GM19035 (cell line): ENCODE results near the gene CEP162.
"Not testable (repeated sequence)": the region's sequence is repeated elsewhere in the genome, so short reads cannot be mapped to it uniquely, and the experiment has no call there.

Source experiments
- ATAC-seq: cut with Tn5 transposase; IDR thresholded peaks from one replicate; pipeline ENCODE4 v1.9.1; 2021; ENCODE audit not compliant: unreplicated experiment

Gene CEP162

GRCh38 chr6:84243240-84243639, 15.8 kb upstream of the CEP162 start:
- ATAC-seq, result no peak

- ATAC-seq, result no peak
Measured at GRCh38 chr6:84242265-84242664, 14.8 kb upstream of the CEP162 start.

- peak; percentile 3 for ATAC-seq
Measured at GRCh38 chr6:84228198-84228543, 728 bp upstream of the CEP162 start.

- ATAC-seq, result peak; percentile 3
Measured at GRCh38 chr6:84227044-84227433, 404 bp downstream of the CEP162 start.

- ATAC-seq, result no peak
Measured at GRCh38 chr6:84224251-84224650, 3.2 kb downstream of the CEP162 start.

GRCh38 chr6:84223608-84224007, 3.8 kb downstream of the CEP162 start:
- not testable (repeated sequence) for ATAC-seq

- ATAC-seq, result no peak
Measured at GRCh38 chr6:84222426-84222825, 5.0 kb downstream of the CEP162 start.

- ATAC-seq, result peak; percentile 51
Measured at GRCh38 chr6:84220809-84221409, 6.5 kb downstream of the CEP162 start.

- no peak for ATAC-seq
Measured at GRCh38 chr6:84218091-84218490, 9.4 kb downstream of the CEP162 start.

GRCh38 chr6:84213217-84213616, 14.2 kb downstream of the CEP162 start:
- no peak for ATAC-seq

- no peak for ATAC-seq
Measured at GRCh38 chr6:84204011-84204410, 23.4 kb downstream of the CEP162 start.

GRCh38 chr6:84199987-84200386, 27.5 kb downstream of the CEP162 start:
- ATAC-seq, result not testable (repeated sequence)

- no peak for ATAC-seq
Measured at GRCh38 chr6:84197708-84198107, 29.7 kb downstream of the CEP162 start.

GRCh38 chr6:84193114-84193708, 34.2 kb downstream of the CEP162 start:
- no peak for ATAC-seq

GRCh38 chr6:84191802-84192201, 35.6 kb downstream of the CEP162 start:
- no peak for ATAC-seq

GRCh38 chr6:84189356-84189755, 38.1 kb downstream of the CEP162 start:
- ATAC-seq, result not testable (repeated sequence)

- no peak for ATAC-seq
Measured at GRCh38 chr6:84183430-84183829, 44.0 kb downstream of the CEP162 start.

GRCh38 chr6:84182001-84182400, 45.4 kb downstream of the CEP162 start:
- ATAC-seq, result no peak

- ATAC-seq, result no peak
Measured at GRCh38 chr6:84177241-84177640, 50.2 kb downstream of the CEP162 start.

GRCh38 chr6:84172574-84172973, 54.9 kb downstream of the CEP162 start:
- ATAC-seq, result no peak

- no peak for ATAC-seq
Measured at GRCh38 chr6:84172080-84172479, 55.4 kb downstream of the CEP162 start.

- ATAC-seq, result no peak
Measured at GRCh38 chr6:84167457-84167856, 60.0 kb downstream of the CEP162 start.

- ATAC-seq, result no peak
Measured at GRCh38 chr6:84166395-84166794, 61.0 kb downstream of the CEP162 start.
